RWPE2 (cell line): ENCODE results near the gene PITPNC1.
"Not testable (repeated sequence)": the region's sequence is repeated elsewhere in the genome, so short reads cannot be mapped to it uniquely, and the experiment has no call there.

Experiments
- ATAC-seq: fragments of 200-7000 bp; cut with Tn5 transposase; 3 replicates; pipeline ENCODE4 v1.9.1; 2021; ENCODE audit warnings: low read depth
- DNase-seq: peaks from one replicate; pipeline ENCODE4 v3.0.0-alpha.2; 2020; ENCODE audit warnings: low spot score
- H3K27ac ChIP-seq: fragments of 450-650 bp; 2 replicates; pipeline ENCODE4 v1.5.1; 2017; ENCODE audit warnings: mild to moderate bottlenecking; ENCODE audit not compliant: poor library complexity, severe bottlenecking
- H3K27me3 ChIP-seq: fragments of 250-450 bp; sonication (Bioruptor Pico); 2 replicates; pipeline ENCODE4 v1.5.1; 2021; ENCODE audit warnings: mild to moderate bottlenecking, moderate library complexity; ENCODE audit not compliant: insufficient read depth, poor library complexity, severe bottlenecking
- H3K36me3 ChIP-seq: fragments of 250-450 bp; sonication (Bioruptor Pico); 2 replicates; pipeline ENCODE4 v1.5.1; 2020; ENCODE audit warnings: low read depth, mild to moderate bottlenecking, moderate library complexity
- H3K4me1 ChIP-seq: fragments of 250-450 bp; sonication (Bioruptor Pico); 2 replicates; pipeline ENCODE4 v1.5.1; 2021; ENCODE audit warnings: mild to moderate bottlenecking, moderate library complexity; ENCODE audit not compliant: insufficient read depth, poor library complexity, severe bottlenecking
- H3K4me3 ChIP-seq: fragments of 250-450 bp; sonication (Bioruptor Pico); 2 replicates; pipeline ENCODE4 v1.5.1; 2021; ENCODE audit warnings: mild to moderate bottlenecking, moderate library complexity; ENCODE audit not compliant: severe bottlenecking
- H3K9me3 ChIP-seq: fragments of 250-450 bp; sonication (Bioruptor Pico); 2 replicates; pipeline ENCODE4 v1.5.1; 2021; ENCODE audit warnings: mild to moderate bottlenecking, moderate library complexity; ENCODE audit not compliant: severe bottlenecking
- CTCF ChIP-seq: fragments of 450-650 bp; IDR thresholded peaks from one replicate; pipeline ENCODE4 v1.5.1; 2017; ENCODE audit warnings: mild to moderate bottlenecking, moderate library complexity; ENCODE audit not compliant: poor library complexity, severe bottlenecking

Gene PITPNC1

DNA sequence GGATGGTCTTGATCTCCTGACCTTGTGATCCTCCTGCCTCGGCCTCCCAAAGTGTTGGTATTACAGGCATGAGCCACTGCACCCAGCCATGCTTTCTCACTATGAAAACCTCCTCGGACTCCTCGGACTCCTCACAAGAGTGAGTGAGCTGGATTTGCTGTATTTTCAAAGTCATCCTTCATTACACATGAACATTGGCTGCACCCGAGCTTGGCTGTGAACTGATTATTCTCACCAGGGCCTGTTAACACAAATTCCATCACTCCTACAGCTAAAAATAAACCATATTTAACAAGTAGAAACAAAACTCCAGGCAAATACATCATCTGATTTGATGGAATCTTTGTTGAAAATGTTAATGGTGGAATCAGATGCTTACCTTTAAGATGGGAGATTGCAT is 50.3 kb downstream of the PITPNC1 start:
- no peaks in the 10 kb centered on the region for H3K27me3 ChIP-seq
- no peaks in the 10 kb centered on the region for H3K9me3 ChIP-seq
- no peak for TF ChIP-seq CTCF
- ATAC-seq (no peak), DNase-seq (no peak)
- H3K27ac ChIP-seq = peak overlapping the region; percentile 97
- H3K36me3 ChIP-seq = 0 out of 2 replicates have a peak, but pooled peaks cover 6% of the 10 kb centered on the region
- no peak overlapping the region for H3K4me3 ChIP-seq
- H3K4me1 ChIP-seq = peaks cover 58% of the 10 kb centered on the region

DNA sequence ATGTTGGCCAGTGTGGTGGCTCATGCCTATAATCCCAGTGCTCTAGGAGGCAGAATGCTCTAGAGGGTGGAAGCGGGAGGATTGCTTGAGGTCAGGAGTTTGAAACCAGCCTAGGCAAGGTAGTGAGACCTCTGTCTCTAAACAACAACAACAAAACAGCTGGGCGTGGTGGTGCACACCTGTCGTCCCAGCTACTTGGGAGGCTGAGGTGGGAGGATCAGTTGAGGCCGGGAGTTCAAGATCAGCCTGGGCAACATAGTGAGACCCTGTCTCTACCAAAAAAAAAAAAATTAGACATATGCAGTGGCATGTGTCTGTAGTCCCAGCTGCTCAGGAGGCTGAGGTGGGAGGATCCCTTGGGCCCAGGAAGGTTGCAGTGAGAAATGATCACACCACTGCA is 53.4 kb downstream of the PITPNC1 start:
- not testable (repeated sequence) for H3K4me3 ChIP-seq, H3K9me3 ChIP-seq, H3K27me3 ChIP-seq, DNase-seq, ATAC-seq, H3K36me3 ChIP-seq
- H3K4me1 ChIP-seq = peaks cover 34% of the 10 kb centered on the region
- H3K27ac ChIP-seq = peak overlapping the region; percentile 97

DNA sequence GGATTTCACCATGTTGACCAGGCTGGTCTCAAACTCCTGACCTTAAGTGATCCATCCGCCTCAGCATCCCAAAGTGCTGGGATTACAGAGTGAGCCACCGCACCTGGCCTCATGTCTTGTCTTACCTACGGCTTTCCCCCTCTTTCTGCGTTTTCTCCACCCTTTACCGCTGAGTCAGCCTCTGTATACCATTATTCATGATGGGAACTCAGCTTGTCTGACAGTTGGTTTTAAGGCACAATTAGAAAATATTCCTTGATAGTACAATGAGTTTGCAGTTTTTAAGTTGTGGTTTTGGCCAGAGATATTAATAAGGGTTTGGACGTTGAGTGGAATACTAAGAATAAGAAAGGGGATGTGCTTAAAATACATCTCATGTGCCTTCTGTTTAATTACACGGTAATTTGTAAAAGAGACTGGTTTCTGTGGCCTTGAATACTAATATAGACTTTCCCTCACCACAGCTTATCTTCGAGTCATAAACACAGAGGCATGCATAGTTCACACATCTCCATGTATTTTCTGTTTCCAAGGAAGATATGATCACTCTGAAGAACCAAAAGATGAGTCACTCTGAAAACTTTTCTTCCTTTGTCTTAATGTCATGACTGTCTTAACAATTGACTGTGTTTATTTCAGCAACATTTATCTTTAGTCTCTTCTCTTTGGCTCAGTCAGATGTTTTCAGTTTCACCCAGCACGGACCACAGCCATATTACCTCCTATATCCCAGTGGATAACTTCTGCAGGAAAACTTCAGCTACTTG is 54.4 kb downstream of the PITPNC1 start:
- no peak overlapping the region for H3K4me3 ChIP-seq
- peak; percentile 75 for DNase-seq
- no peaks in the 10 kb centered on the region for H3K27me3 ChIP-seq
- peak; percentile 92 for ATAC-seq
- peak overlapping the region; percentile 97 for H3K27ac ChIP-seq
- no peak for TF ChIP-seq CTCF
- H3K4me1 ChIP-seq = peaks cover 29% of the 10 kb centered on the region
- H3K9me3 ChIP-seq = no peaks in the 10 kb centered on the region
- 0 out of 2 replicates have a peak, but pooled peaks cover 6% of the 10 kb centered on the region for H3K36me3 ChIP-seq

- ATAC-seq (no peak), DNase-seq (no peak)
- 0 out of 2 replicates have a peak, but pooled peaks cover 6% of the 10 kb centered on the region for H3K36me3 ChIP-seq
- no peaks in the 10 kb centered on the region for H3K27me3 ChIP-seq
- H3K9me3 ChIP-seq = no peaks in the 10 kb centered on the region
- peak overlapping the region; percentile 97 for H3K27ac ChIP-seq
- no peak overlapping the region for H3K4me3 ChIP-seq
- H3K4me1 ChIP-seq = peaks cover 27% of the 10 kb centered on the region
- TF ChIP-seq CTCF = no peak
These were observed 56.3 kb downstream of the PITPNC1 start for GRCh38 chr17:67433248-67433924.

DNA sequence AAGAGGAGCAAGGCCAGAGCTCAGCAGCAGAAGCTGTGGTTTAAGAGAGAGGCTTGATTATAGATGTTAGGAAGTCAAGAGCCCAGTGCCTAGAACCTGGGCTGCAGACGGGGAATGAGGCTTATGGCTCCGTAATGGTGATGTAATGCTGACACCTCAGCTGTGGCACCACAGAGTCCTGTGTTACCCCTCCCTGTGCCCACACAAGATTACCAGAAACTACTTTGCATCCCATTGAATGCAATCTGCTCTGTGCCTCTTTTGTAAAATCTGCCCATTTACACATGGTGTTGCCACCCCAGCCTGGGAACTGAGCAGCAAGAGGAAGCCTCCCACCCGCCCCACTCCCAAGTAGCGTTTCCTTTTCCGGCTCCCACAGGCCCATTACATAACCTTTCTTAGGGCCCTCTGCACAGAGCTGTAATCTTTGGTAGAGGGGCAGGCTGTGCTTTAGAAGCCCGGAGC is 57.0 kb downstream of the PITPNC1 start:
- Histone ChIP-seq H3K27me3 (no peaks in the 10 kb centered on the region), H3K9me3 (no peaks in the 10 kb centered on the region), H3K4me1 (peaks cover 30% of the 10 kb centered on the region), H3K36me3 (0 out of 2 replicates have a peak, but pooled peaks cover 10% of the 10 kb centered on the region), H3K4me3 (no peak overlapping the region), H3K27ac (peak overlapping the region; percentile 97)
- DNase-seq = no peak
- TF ChIP-seq CTCF = no peak
- no peak for ATAC-seq
